IPS DF 4.7 (cell line): ENCODE measurements around the gene TMEM184A.

Experiments
- DNase-seq: peaks from one replicate; pipeline ENCODE4 v3.0.0-alpha.2; 2013; ENCODE audit warnings: low spot score; ENCODE audit errors: extremely low read depth

TMEM184A gene

GRCh38 chr7:1569016-1569415 is 13.0 kb upstream of the TMEM184A start:
- DNase-seq = no peak

- DNase-seq = no peak
Observed at GRCh38 chr7:1567896-1568510, 12.0 kb upstream of the TMEM184A start.

- DNase-seq = no peak
Observed at GRCh38 chr7:1567049-1567771, 11.2 kb upstream of the TMEM184A start.

GRCh38 chr7:1566687-1567048 is 10.7 kb upstream of the TMEM184A start:
- no peak for DNase-seq

- no peak for DNase-seq
Observed at GRCh38 chr7:1564603-1565022, 8.6 kb upstream of the TMEM184A start.

- no peak for DNase-seq
Observed at GRCh38 chr7:1563981-1564602, 8.1 kb upstream of the TMEM184A start.

- DNase-seq = no peak
Observed at GRCh38 chr7:1562597-1563051, 6.6 kb upstream of the TMEM184A start.

GRCh38 chr7:1562116-1562515 is 6.1 kb upstream of the TMEM184A start:
- no peak for DNase-seq

- no peak for DNase-seq
Observed at GRCh38 chr7:1561036-1561940, 5.3 kb upstream of the TMEM184A start.

- DNase-seq = no peak
Observed at GRCh38 chr7:1560620-1561031, 4.6 kb upstream of the TMEM184A start.

GRCh38 chr7:1559626-1560590 is 3.9 kb upstream of the TMEM184A start:
- DNase-seq = no peak

GRCh38 chr7:1558841-1559625 is 3.0 kb upstream of the TMEM184A start:
- no peak for DNase-seq

GRCh38 chr7:1558181-1558811 is 2.3 kb upstream of the TMEM184A start:
- no peak for DNase-seq

GRCh38 chr7:1557771-1558170 is 1.8 kb upstream of the TMEM184A start:
- DNase-seq = no peak

- DNase-seq = no peak
Observed at GRCh38 chr7:1557006-1557405, 1.0 kb upstream of the TMEM184A start.

- DNase-seq = no peak
Observed at GRCh38 chr7:1555046-1555812, 776 bp downstream of the TMEM184A start.

- no peak for DNase-seq
Observed at GRCh38 chr7:1554333-1555045, 1.5 kb downstream of the TMEM184A start.
